ENCODE results near the gene C20orf204.
"Not testable (repeated sequence)": the region's sequence is repeated elsewhere in the genome, so short reads cannot be mapped to it uniquely, and the experiment has no call there.

Gene C20orf204

GRCh38 chr20:64035933-64036345 lies at the start of gene C20orf204:
Gene C20orf204 (plus strand): TSS chr20:64036182. CDS start chr20:64036324, 142 bp downstream.
- DNase-seq = no peak

GRCh38 chr20:64000906-64001305 lies 35.1 kb upstream of the C20orf204 start:
- no peak for DNase-seq

- no peak for DNase-seq
These were observed 34.4 kb upstream of the C20orf204 start for GRCh38 chr20:64001607-64002011.

- DNase-seq = no peak
These were observed 31.8 kb upstream of the C20orf204 start for GRCh38 chr20:64003960-64004725.

GRCh38 chr20:64005394-64005793 lies 30.6 kb upstream of the C20orf204 start:
- no peak for DNase-seq

- DNase-seq = no peak
These were observed 29.5 kb upstream of the C20orf204 start for GRCh38 chr20:64006490-64006889.

- DNase-seq = no peak
These were observed 29.1 kb upstream of the C20orf204 start for GRCh38 chr20:64006902-64007301.

- peak; percentile 23 for DNase-seq
These were observed 26.1 kb upstream of the C20orf204 start for GRCh38 chr20:64009811-64010387.

- peak; percentile 46 for DNase-seq
These were observed 25.2 kb upstream of the C20orf204 start for GRCh38 chr20:64010711-64011237.

- DNase-seq = no peak
These were observed 24.6 kb upstream of the C20orf204 start for GRCh38 chr20:64011366-64011779.

GRCh38 chr20:64012385-64013154 lies 23.4 kb upstream of the C20orf204 start:
- DNase-seq = not testable (repeated sequence)

- no peak for DNase-seq
These were observed 20.3 kb upstream of the C20orf204 start for GRCh38 chr20:64015635-64016034.

- DNase-seq = no peak
These were observed 14.6 kb upstream of the C20orf204 start for GRCh38 chr20:64021124-64021975.

GRCh38 chr20:64022671-64023360 lies 13.2 kb upstream of the C20orf204 start:
- DNase-seq = no peak

GRCh38 chr20:64023361-64024140 lies 12.4 kb upstream of the C20orf204 start:
- no peak for DNase-seq

- DNase-seq = no peak
These were observed 11.6 kb upstream of the C20orf204 start for GRCh38 chr20:64024141-64024990.

GRCh38 chr20:64025101-64025825 lies 10.7 kb upstream of the C20orf204 start:
- DNase-seq = no peak

- DNase-seq = no peak
These were observed 10.1 kb upstream of the C20orf204 start for GRCh38 chr20:64025826-64026412.
